Panc1 (cell line): ENCODE measurements around the gene LRCH1. TPM values are rescaled to one million over a fixed set of nuclear protein-coding genes. Genes with fewer than 3 reads are reported as not detected.

Experiments
- ATAC-seq: fragments of 200-7000 bp; cut with Tn5 transposase; 2 replicates; pipeline ENCODE4 v1.9.1; 2020; ENCODE audit warnings: mild to moderate bottlenecking, moderate library complexity
- BruUV-seq: library from RNA; stranded (reverse); fragments of 400-500 nt; replicated peaks from 2 replicates; lab custom pipeline; 2021; lab: Mats Ljungman, UMichigan
- CTCF ChIA-PET: fragments of 300-600 bp; sonication (Branson Sonifier 250); formaldehyde crosslinking; loops from one replicate; lab custom pipeline; 2022; ENCODE audit warnings: antibody characterized with exemption; lab: Charles Lee
- POLR2A ChIA-PET: fragments of 300-600 bp; sonication (Branson Sonifier 250); formaldehyde crosslinking; loops from one replicate; lab custom pipeline; 2022; ENCODE audit warnings: antibody characterized with exemption; lab: Charles Lee
- DNase-seq: peaks from one replicate; pipeline ENCODE4 v3.0.0-alpha.2; 2010; ENCODE audit warnings: low read depth, low spot score
- H3K27ac ChIP-seq: 2 replicates; pipeline ENCODE4 v1.5.1; 2011; ENCODE audit warnings: mild to moderate bottlenecking, low read length, inconsistent platforms
- H3K27me3 ChIP-seq: fragments of 200-500 bp; sonication (Bioruptor generic); 2 replicates; pipeline ENCODE4 v1.6.0; 2014; ENCODE audit warnings: low read length, inconsistent platforms; ENCODE audit not compliant: control insufficient read depth, insufficient read depth
- H3K36me3 ChIP-seq: fragments of 200-500 bp; sonication (Bioruptor generic); 2 replicates; pipeline ENCODE4 v1.5.1; 2014; ENCODE audit warnings: inconsistent platforms, mild to moderate bottlenecking, low read length, moderate library complexity; ENCODE audit not compliant: control insufficient read depth, insufficient read depth
- H3K4me1 ChIP-seq: 2 replicates; pipeline ENCODE4 v1.5.1; 2011; ENCODE audit warnings: inconsistent platforms, mild to moderate bottlenecking, low read length, moderate library complexity; ENCODE audit not compliant: control insufficient read depth, insufficient read depth
- H3K4me3 ChIP-seq, 2 experiments: 2 replicates each; pipeline ENCODE4 v1.5.1; 2011 to 2012; ENCODE audit warnings: low read depth in 2 of 2, low read length in 2 of 2, mild to moderate bottlenecking in 2 of 2, inconsistent platforms in 1 of 2, moderate library complexity in 1 of 2
- H3K9me3 ChIP-seq: fragments of 200-500 bp; sonication (Bioruptor generic); 2 replicates; pipeline ENCODE4 v1.5.1; 2014; ENCODE audit warnings: low read depth, mild to moderate bottlenecking, inconsistent platforms, low read length, moderate library complexity; ENCODE audit not compliant: control insufficient read depth, insufficient read depth
- POLR2AphosphoS5 ChIP-seq: IDR thresholded peaks from 2 replicates; pipeline ENCODE4 v1.6.1; 2012; ENCODE audit warnings: mild to moderate bottlenecking, low read depth, low read length, moderate library complexity
- SIN3A ChIP-seq: IDR thresholded peaks from 2 replicates; pipeline ENCODE4 v1.6.1; 2012; ENCODE audit warnings: low read depth, mild to moderate bottlenecking, low read length, moderate library complexity, borderline replicate concordance; ENCODE audit not compliant: insufficient read depth
- TCF7L2 ChIP-seq: IDR thresholded peaks from 2 replicates; pipeline ENCODE4 v1.6.1; 2011; ENCODE audit warnings: mild to moderate bottlenecking, low read depth, low read length, inconsistent platforms
- in situ Hi-C: cut with HindIII; loops from 2 replicates; pipeline ENCODE4 v1.10.0; 2016; ENCODE audit warnings: low sequenced_read_pairs, low pct_unique_long_range_greater_than_20kb
- intact Hi-C: fragments of 100-400 bp; cut with micrococcal nuclease; formaldehyde crosslinking; loops from one replicate; pipeline ENCODE4 v1.10.0; 2022; ENCODE audit not compliant: unreplicated experiment
- total RNA-seq: library from RNA; stranded (reverse); gene quantifications from one replicate; pipeline ENCODE4 v1.2.1, GENCODE V29; 2021; ENCODE audit not compliant: unreplicated experiment
- TF ChIP-seq, protein P1 (sequence below), 2 experiments: IDR thresholded peaks; 2 replicates each; pipeline ENCODE4 v1.6.1; 2011 to 2012; ENCODE audit warnings: low read depth in 2 of 2, control low read depth in 1 of 2, low read length in 1 of 2, mild to moderate bottlenecking in 1 of 2, moderate library complexity in 1 of 2; ENCODE audit not compliant: insufficient read depth in 1 of 2
- TF ChIP-seq, protein P2 (sequence below): fragments of 450-650 bp; IDR thresholded peaks from 2 replicates; pipeline ENCODE4 v1.5.1; 2017; ENCODE audit warnings: mild to moderate bottlenecking

LRCH1 gene
- total RNA-seq, 1 experiment from 2014 or later, result 7.9 TPM

GRCh38 chr13:46698910-46699460 lies 146.0 kb downstream of the LRCH1 start:
- Histone ChIP-seq H3K4me1 (no peaks in the 10 kb centered on the region), H3K9me3 (no peaks in the 10 kb centered on the region), H3K27me3 (no peaks in the 10 kb centered on the region), H3K36me3 (no peaks in the 10 kb centered on the region; the same call in none of the 2 replicates), H3K4me3 (no peak overlapping the region), H3K27ac (no peak overlapping the region)
- BruUV-seq, result no TSS peak
- no peak for DNase-seq
- intact Hi-C loops, result no loop called here
- no peak for ATAC-seq
- in situ Hi-C loops, result no loop called here
- POLR2A ChIA-PET, result no interaction called here
- CTCF ChIA-PET, result no interaction called here
- TF ChIP-seq SIN3A (no peak), POLR2AphosphoS5 (no peak), TCF7L2 (no peak)
- TF ChIP-seq, protein P1, sequence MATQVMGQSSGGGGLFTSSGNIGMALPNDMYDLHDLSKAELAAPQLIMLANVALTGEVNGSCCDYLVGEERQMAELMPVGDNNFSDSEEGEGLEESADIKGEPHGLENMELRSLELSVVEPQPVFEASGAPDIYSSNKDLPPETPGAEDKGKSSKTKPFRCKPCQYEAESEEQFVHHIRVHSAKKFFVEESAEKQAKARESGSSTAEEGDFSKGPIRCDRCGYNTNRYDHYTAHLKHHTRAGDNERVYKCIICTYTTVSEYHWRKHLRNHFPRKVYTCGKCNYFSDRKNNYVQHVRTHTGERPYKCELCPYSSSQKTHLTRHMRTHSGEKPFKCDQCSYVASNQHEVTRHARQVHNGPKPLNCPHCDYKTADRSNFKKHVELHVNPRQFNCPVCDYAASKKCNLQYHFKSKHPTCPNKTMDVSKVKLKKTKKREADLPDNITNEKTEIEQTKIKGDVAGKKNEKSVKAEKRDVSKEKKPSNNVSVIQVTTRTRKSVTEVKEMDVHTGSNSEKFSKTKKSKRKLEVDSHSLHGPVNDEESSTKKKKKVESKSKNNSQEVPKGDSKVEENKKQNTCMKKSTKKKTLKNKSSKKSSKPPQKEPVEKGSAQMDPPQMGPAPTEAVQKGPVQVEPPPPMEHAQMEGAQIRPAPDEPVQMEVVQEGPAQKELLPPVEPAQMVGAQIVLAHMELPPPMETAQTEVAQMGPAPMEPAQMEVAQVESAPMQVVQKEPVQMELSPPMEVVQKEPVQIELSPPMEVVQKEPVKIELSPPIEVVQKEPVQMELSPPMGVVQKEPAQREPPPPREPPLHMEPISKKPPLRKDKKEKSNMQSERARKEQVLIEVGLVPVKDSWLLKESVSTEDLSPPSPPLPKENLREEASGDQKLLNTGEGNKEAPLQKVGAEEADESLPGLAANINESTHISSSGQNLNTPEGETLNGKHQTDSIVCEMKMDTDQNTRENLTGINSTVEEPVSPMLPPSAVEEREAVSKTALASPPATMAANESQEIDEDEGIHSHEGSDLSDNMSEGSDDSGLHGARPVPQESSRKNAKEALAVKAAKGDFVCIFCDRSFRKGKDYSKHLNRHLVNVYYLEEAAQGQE (IDR thresholded peaks at IDR 0.05; ENCODE audit: insufficient read depth in 1 of 2, low read depth in 2 of 2, low read length in 1 of 2), result no peak
- TF ChIP-seq, protein P2, sequence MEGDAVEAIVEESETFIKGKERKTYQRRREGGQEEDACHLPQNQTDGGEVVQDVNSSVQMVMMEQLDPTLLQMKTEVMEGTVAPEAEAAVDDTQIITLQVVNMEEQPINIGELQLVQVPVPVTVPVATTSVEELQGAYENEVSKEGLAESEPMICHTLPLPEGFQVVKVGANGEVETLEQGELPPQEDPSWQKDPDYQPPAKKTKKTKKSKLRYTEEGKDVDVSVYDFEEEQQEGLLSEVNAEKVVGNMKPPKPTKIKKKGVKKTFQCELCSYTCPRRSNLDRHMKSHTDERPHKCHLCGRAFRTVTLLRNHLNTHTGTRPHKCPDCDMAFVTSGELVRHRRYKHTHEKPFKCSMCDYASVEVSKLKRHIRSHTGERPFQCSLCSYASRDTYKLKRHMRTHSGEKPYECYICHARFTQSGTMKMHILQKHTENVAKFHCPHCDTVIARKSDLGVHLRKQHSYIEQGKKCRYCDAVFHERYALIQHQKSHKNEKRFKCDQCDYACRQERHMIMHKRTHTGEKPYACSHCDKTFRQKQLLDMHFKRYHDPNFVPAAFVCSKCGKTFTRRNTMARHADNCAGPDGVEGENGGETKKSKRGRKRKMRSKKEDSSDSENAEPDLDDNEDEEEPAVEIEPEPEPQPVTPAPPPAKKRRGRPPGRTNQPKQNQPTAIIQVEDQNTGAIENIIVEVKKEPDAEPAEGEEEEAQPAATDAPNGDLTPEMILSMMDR, result no peak

GRCh38 chr13:46712524-46712923 lies 159.6 kb downstream of the LRCH1 start:
- H3K27ac ChIP-seq, result no peak overlapping the region
- DNase-seq (no peak), ATAC-seq (no peak)
- no peaks in the 10 kb centered on the region; the same call in 1 of the 2 replicates for H3K36me3 ChIP-seq
- intact Hi-C loops, result no loop called here
- CTCF ChIA-PET, result no interaction called here
- TF ChIP-seq, protein P1 (IDR thresholded peaks at IDR 0.05; ENCODE audit: insufficient read depth in 1 of 2, low read depth in 2 of 2, low read length in 1 of 2), result no peak
- no peak for TF ChIP-seq POLR2AphosphoS5
- TF ChIP-seq TCF7L2, result no peak
- TF ChIP-seq SIN3A, result no peak
- TF ChIP-seq, protein P2, result no peak
- no peaks in the 10 kb centered on the region for H3K9me3 ChIP-seq
- no peaks in the 10 kb centered on the region for H3K4me1 ChIP-seq
- no peak overlapping the region for H3K4me3 ChIP-seq
- no peaks in the 10 kb centered on the region for H3K27me3 ChIP-seq
- POLR2A ChIA-PET, result no interaction called here
- in situ Hi-C loops, result no loop called here
- no TSS peak for BruUV-seq
